AG09319 (cell line): ENCODE data around the gene ACTL7B.

Experiments
- DNase-seq: peaks from one replicate; pipeline ENCODE4 v3.0.0-alpha.2; 2010; ENCODE audit warnings: low read depth; ENCODE audit errors: extremely low read depth
- CTCF ChIP-seq: IDR thresholded peaks from 2 replicates; pipeline ENCODE4 v1.5.1; 2011; ENCODE audit warnings: low read depth, mild to moderate bottlenecking, inconsistent platforms, low read length, moderate library complexity

Gene ACTL7B

GRCh38 chr9:108838017-108838416 lies 17.8 kb downstream of the ACTL7B start:
- no peak for TF ChIP-seq CTCF
- no peak for DNase-seq

GRCh38 chr9:108837530-108837929 lies 18.3 kb downstream of the ACTL7B start:
- DNase-seq = no peak
- TF ChIP-seq CTCF = no peak

GRCh38 chr9:108836781-108837180 lies 19.0 kb downstream of the ACTL7B start:
- DNase-seq = no peak
- TF ChIP-seq CTCF = no peak

- DNase-seq = no peak
- TF ChIP-seq CTCF = no peak
These were observed 19.5 kb downstream of the ACTL7B start for GRCh38 chr9:108836319-108836718.

GRCh38 chr9:108835831-108836230 lies 20.0 kb downstream of the ACTL7B start:
- TF ChIP-seq CTCF = no peak
- DNase-seq = no peak

GRCh38 chr9:108834959-108835665 lies 20.7 kb downstream of the ACTL7B start:
- no peak for TF ChIP-seq CTCF

GRCh38 chr9:108832179-108832500 lies 23.6 kb downstream of the ACTL7B start:
- DNase-seq = no peak
- no peak for TF ChIP-seq CTCF

More at GRCh38 chr9:108834959-108835665, 20.7 kb downstream of the ACTL7B start:
- DNase-seq = no peak
